Panc1 (cell line): ENCODE measurements around the gene PLD2. TPM values are rescaled to one million over a fixed set of nuclear protein-coding genes. Genes with fewer than 3 reads are reported as not detected.

Source experiments
- ATAC-seq: fragments of 200-7000 bp; cut with Tn5 transposase; 2 replicates; pipeline ENCODE4 v1.9.1; 2020; ENCODE audit warnings: mild to moderate bottlenecking, moderate library complexity
- BruUV-seq: library from RNA; stranded (reverse); fragments of 400-500 nt; replicated peaks from 2 replicates; lab custom pipeline; 2021; lab: Mats Ljungman, UMichigan
- CTCF ChIA-PET: fragments of 300-600 bp; sonication (Branson Sonifier 250); formaldehyde crosslinking; loops from one replicate; lab custom pipeline; 2022; ENCODE audit warnings: antibody characterized with exemption; lab: Charles Lee
- POLR2A ChIA-PET: fragments of 300-600 bp; sonication (Branson Sonifier 250); formaldehyde crosslinking; loops from one replicate; lab custom pipeline; 2022; ENCODE audit warnings: antibody characterized with exemption; lab: Charles Lee
- DNase-seq: peaks from one replicate; pipeline ENCODE4 v3.0.0-alpha.2; 2010; ENCODE audit warnings: low read depth, low spot score
- H3K27ac ChIP-seq: 2 replicates; pipeline ENCODE4 v1.5.1; 2011; ENCODE audit warnings: mild to moderate bottlenecking, low read length, inconsistent platforms
- H3K27me3 ChIP-seq: fragments of 200-500 bp; sonication (Bioruptor generic); 2 replicates; pipeline ENCODE4 v1.6.0; 2014; ENCODE audit warnings: low read length, inconsistent platforms; ENCODE audit not compliant: control insufficient read depth, insufficient read depth
- H3K36me3 ChIP-seq: fragments of 200-500 bp; sonication (Bioruptor generic); 2 replicates; pipeline ENCODE4 v1.5.1; 2014; ENCODE audit warnings: inconsistent platforms, mild to moderate bottlenecking, low read length, moderate library complexity; ENCODE audit not compliant: control insufficient read depth, insufficient read depth
- H3K4me1 ChIP-seq: 2 replicates; pipeline ENCODE4 v1.5.1; 2011; ENCODE audit warnings: inconsistent platforms, mild to moderate bottlenecking, low read length, moderate library complexity; ENCODE audit not compliant: control insufficient read depth, insufficient read depth
- H3K4me3 ChIP-seq, 2 experiments: 2 replicates each; pipeline ENCODE4 v1.5.1; 2011 to 2012; ENCODE audit warnings: low read depth in 2 of 2, low read length in 2 of 2, mild to moderate bottlenecking in 2 of 2, inconsistent platforms in 1 of 2, moderate library complexity in 1 of 2
- H3K9me3 ChIP-seq: fragments of 200-500 bp; sonication (Bioruptor generic); 2 replicates; pipeline ENCODE4 v1.5.1; 2014; ENCODE audit warnings: low read depth, mild to moderate bottlenecking, inconsistent platforms, low read length, moderate library complexity; ENCODE audit not compliant: control insufficient read depth, insufficient read depth
- CTCF ChIP-seq: fragments of 450-650 bp; IDR thresholded peaks from 2 replicates; pipeline ENCODE4 v1.5.1; 2017; ENCODE audit warnings: mild to moderate bottlenecking
- POLR2AphosphoS5 ChIP-seq: IDR thresholded peaks from 2 replicates; pipeline ENCODE4 v1.6.1; 2012; ENCODE audit warnings: mild to moderate bottlenecking, low read depth, low read length, moderate library complexity
- SIN3A ChIP-seq: IDR thresholded peaks from 2 replicates; pipeline ENCODE4 v1.6.1; 2012; ENCODE audit warnings: low read depth, mild to moderate bottlenecking, low read length, moderate library complexity, borderline replicate concordance; ENCODE audit not compliant: insufficient read depth
- TCF7L2 ChIP-seq: IDR thresholded peaks from 2 replicates; pipeline ENCODE4 v1.6.1; 2011; ENCODE audit warnings: mild to moderate bottlenecking, low read depth, low read length, inconsistent platforms
- in situ Hi-C: cut with HindIII; loops from 2 replicates; pipeline ENCODE4 v1.10.0; 2016; ENCODE audit warnings: low sequenced_read_pairs, low pct_unique_long_range_greater_than_20kb
- intact Hi-C: fragments of 100-400 bp; cut with micrococcal nuclease; formaldehyde crosslinking; loops from one replicate; pipeline ENCODE4 v1.10.0; 2022; ENCODE audit not compliant: unreplicated experiment
- total RNA-seq: library from RNA; stranded (reverse); gene quantifications from one replicate; pipeline ENCODE4 v1.2.1, GENCODE V29; 2021; ENCODE audit not compliant: unreplicated experiment
- TF ChIP-seq, protein P1 (sequence below), 2 experiments: IDR thresholded peaks; 2 replicates each; pipeline ENCODE4 v1.6.1; 2011 to 2012; ENCODE audit warnings: low read depth in 2 of 2, control low read depth in 1 of 2, low read length in 1 of 2, mild to moderate bottlenecking in 1 of 2, moderate library complexity in 1 of 2; ENCODE audit not compliant: insufficient read depth in 1 of 2

Gene PLD2
- total RNA-seq, 1 experiment from 2014 or later, result 40.2 TPM

GRCh38 chr17:4789951-4790704 is 16.8 kb upstream of the PLD2 start:
- in situ Hi-C loops, result no loop called here

DNA sequence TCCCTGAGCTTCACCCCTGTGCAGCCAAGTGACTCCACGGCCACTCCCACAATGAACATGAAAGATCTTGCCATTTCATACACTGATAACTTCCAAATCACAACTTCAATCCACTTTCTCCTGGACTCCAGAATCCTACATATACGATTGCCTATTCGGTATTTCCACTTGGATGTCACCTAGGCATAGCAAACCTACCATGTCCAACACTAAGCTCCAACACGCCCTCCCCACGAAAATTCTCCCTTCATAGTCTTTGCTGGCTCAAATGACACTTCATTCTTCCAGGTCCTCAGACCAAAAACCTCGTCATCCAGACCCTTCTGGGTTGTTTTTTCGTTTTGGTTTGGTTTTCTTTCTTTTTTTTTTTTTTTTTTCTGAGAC is 16.3 kb upstream of the PLD2 start:
- H3K9me3 ChIP-seq, result no peaks in the 10 kb centered on the region
- peak overlapping the region; percentile 59 to 67 for H3K4me3 ChIP-seq
- DNase-seq, result no peak
- intact Hi-C loops, result no loop called here
- no peak for ATAC-seq
- peak overlapping the region; percentile 23; the same call in 1 of the 2 replicates for H3K27ac ChIP-seq
- H3K36me3 ChIP-seq, result no peaks in the 10 kb centered on the region; the same call in 1 of the 2 replicates
- peaks cover 6% of the 10 kb centered on the region for H3K4me1 ChIP-seq
- TF ChIP-seq SIN3A, result no peak
- TF ChIP-seq, protein P1, sequence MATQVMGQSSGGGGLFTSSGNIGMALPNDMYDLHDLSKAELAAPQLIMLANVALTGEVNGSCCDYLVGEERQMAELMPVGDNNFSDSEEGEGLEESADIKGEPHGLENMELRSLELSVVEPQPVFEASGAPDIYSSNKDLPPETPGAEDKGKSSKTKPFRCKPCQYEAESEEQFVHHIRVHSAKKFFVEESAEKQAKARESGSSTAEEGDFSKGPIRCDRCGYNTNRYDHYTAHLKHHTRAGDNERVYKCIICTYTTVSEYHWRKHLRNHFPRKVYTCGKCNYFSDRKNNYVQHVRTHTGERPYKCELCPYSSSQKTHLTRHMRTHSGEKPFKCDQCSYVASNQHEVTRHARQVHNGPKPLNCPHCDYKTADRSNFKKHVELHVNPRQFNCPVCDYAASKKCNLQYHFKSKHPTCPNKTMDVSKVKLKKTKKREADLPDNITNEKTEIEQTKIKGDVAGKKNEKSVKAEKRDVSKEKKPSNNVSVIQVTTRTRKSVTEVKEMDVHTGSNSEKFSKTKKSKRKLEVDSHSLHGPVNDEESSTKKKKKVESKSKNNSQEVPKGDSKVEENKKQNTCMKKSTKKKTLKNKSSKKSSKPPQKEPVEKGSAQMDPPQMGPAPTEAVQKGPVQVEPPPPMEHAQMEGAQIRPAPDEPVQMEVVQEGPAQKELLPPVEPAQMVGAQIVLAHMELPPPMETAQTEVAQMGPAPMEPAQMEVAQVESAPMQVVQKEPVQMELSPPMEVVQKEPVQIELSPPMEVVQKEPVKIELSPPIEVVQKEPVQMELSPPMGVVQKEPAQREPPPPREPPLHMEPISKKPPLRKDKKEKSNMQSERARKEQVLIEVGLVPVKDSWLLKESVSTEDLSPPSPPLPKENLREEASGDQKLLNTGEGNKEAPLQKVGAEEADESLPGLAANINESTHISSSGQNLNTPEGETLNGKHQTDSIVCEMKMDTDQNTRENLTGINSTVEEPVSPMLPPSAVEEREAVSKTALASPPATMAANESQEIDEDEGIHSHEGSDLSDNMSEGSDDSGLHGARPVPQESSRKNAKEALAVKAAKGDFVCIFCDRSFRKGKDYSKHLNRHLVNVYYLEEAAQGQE (IDR thresholded peaks at IDR 0.05; ENCODE audit: insufficient read depth in 1 of 2, low read depth in 2 of 2, low read length in 1 of 2), result no peak
- no peak for TF ChIP-seq TCF7L2
- TF ChIP-seq CTCF, result no peak
- no peak; the same call in 1 of the 2 replicates for TF ChIP-seq POLR2AphosphoS5
- ChIA-PET POLR2A (interaction anchor here (0.5 to 0.7 kb wide), 3 partner anchors 34 to 112 kb away, joined by 3 to 12 read pairs (median 5); no protein-coding TSS in a partner anchor), CTCF (interaction anchor here (0.6 to 1.5 kb wide), 3 partner anchors 9 to 80 kb away, joined by 3 to 17 read pairs (median 4); partner anchors contain the start of gene ARRB2)
- in situ Hi-C loops, result no loop called here
- H3K27me3 ChIP-seq, result no peaks in the 10 kb centered on the region
- BruUV-seq, result no TSS peak

More at GRCh38 chr17:4789951-4790704, 16.8 kb upstream of the PLD2 start:
- intact Hi-C loops, result loop anchor here (5.0 kb wide), 1 partner anchor 92 kb away; no protein-coding TSS in a partner anchor
- Histone ChIP-seq H3K4me1 (peaks cover 6% of the 10 kb centered on the region), H3K27me3 (no peaks in the 10 kb centered on the region), H3K9me3 (no peaks in the 10 kb centered on the region), H3K27ac (peak overlapping the region; percentile 23), H3K36me3 (no peaks in the 10 kb centered on the region; the same call in 1 of the 2 replicates), H3K4me3 (peak overlapping the region; percentile 59 to 67)
- TF ChIP-seq TCF7L2, result no peak
- TF ChIP-seq SIN3A, result 0 out of 2 replicates have a peak, but pooled peaks have one; percentile 53
- TF ChIP-seq CTCF, result peak; percentile 91
- peak; percentile 47 for TF ChIP-seq POLR2AphosphoS5
- ATAC-seq, result peak; percentile 95
- BruUV-seq, result no TSS peak
- ChIA-PET POLR2A (interaction anchor here (0.5 to 0.7 kb wide), 6 partner anchors 27 to 331 kb away, joined by 3 to 6 read pairs (median 4); no protein-coding TSS in a partner anchor), CTCF (interaction anchor here (0.6 to 1.5 kb wide), 3 partner anchors 9 to 80 kb away, joined by 3 to 17 read pairs (median 4); partner anchors contain the start of gene ARRB2)
- DNase-seq, result peak; percentile 78
